Muscle of leg (tissue), 11 donors: ENCODE results near the gene ABHD16A. TPM values are rescaled to one million over a fixed set of nuclear protein-coding genes. Genes with fewer than 3 reads are reported as not detected.

ENCODE experiments used
- DNase-seq: peaks from one replicate; pipeline ENCODE4 v3.0.0; 2013
- H3K27ac ChIP-seq: one replicate; pipeline ENCODE4 v1.5.1; 2013; ENCODE audit warnings: mild to moderate bottlenecking, low read length, control low read depth
- H3K27me3 ChIP-seq: one replicate; pipeline ENCODE4 v1.6.1; 2013; ENCODE audit warnings: low read length; ENCODE audit not compliant: control insufficient read depth, insufficient read depth
- H3K36me3 ChIP-seq: one replicate; pipeline ENCODE4 v1.6.1; 2013; ENCODE audit warnings: low read length; ENCODE audit not compliant: control insufficient read depth, insufficient read depth
- H3K4me1 ChIP-seq: one replicate; pipeline ENCODE4 v1.6.1; 2013; ENCODE audit warnings: low read length; ENCODE audit not compliant: control insufficient read depth, insufficient read depth
- H3K4me3 ChIP-seq: one replicate; pipeline ENCODE4 v1.5.1; 2013; ENCODE audit warnings: low read length, control low read depth
- H3K9me3 ChIP-seq: replicated peaks from 2 replicates; pipeline ENCODE4 v1.6.1; 2013; ENCODE audit warnings: low read depth, low read length; ENCODE audit not compliant: control insufficient read depth
- WGBS: methylation state at CpG from one replicate; pipeline ENCODE4 v1.1.5; 2013; ENCODE audit warnings: missing lambda C conversion rate; ENCODE audit not compliant: insufficient coverage; 5-methylcytosine and 5-hydroxymethylcytosine counted together
- polyA plus RNA-seq, 8 donors: library from polyadenylated mRNA; unstranded; fragments of 120-200 nt; gene quantifications; one replicate each; pipeline versions ENCODE4 v1.2.1 to v1.2.3, GENCODE V29; 2013; ENCODE audit warnings: inconsistent platforms in 1 of 8, low replicate concordance in 1 of 8; ENCODE audit not compliant: insufficient read length in 8 of 8, insufficient read depth in 1 of 8
- total RNA-seq: library from RNA; stranded (reverse); fragments of 120-200 nt; gene quantifications from one replicate; pipeline ENCODE4 v1.2.4, GENCODE V29; 2013

Gene ABHD16A
- total and polyA plus RNA-seq, 9 donors: 42.0 to 55.8 (median 45.4) TPM

- no peaks in the 10 kb centered on the region for H3K27me3 ChIP-seq
- peak; percentile 44 for DNase-seq
- peaks cover 36% of the 10 kb centered on the region for H3K4me1 ChIP-seq
- H3K4me3 ChIP-seq: peak overlapping the region; percentile 96
- peaks cover 26% of the 10 kb centered on the region for H3K36me3 ChIP-seq
- 32% methylated on average over 8 of the region's 29 CpGs for WGBS
- H3K9me3 ChIP-seq: no peaks in the 10 kb centered on the region
- peak overlapping the region; percentile 84 for H3K27ac ChIP-seq
These were observed 37.5 kb upstream of the ABHD16A start for GRCh38 chr6:31740397-31741223.

GRCh38 chr6:31739639-31740396 is 36.7 kb upstream of the ABHD16A start, which contains the start of gene MSH5:
MSH5 (plus strand) TSS chr6:31740005; CDS start chr6:31740467, 462 bp downstream.
- Histone ChIP-seq H3K4me3 (peak within 1 kb of the TSS; percentile 96), H3K36me3 (peaks cover 26% of the 10 kb centered on the region), H3K27me3 (no peaks in the 10 kb centered on the region), H3K27ac (peak within 1 kb of the TSS; percentile 97), H3K9me3 (no peaks in the 10 kb centered on the region), H3K4me1 (peaks cover 40% of the 10 kb centered on the region)
- WGBS: under 1% methylated on average over 56 of the region's 58 CpGs
- DNase-seq: peak; percentile 100

GRCh38 chr6:31737991-31738979 is 35.2 kb upstream of the ABHD16A start:
- no peaks in the 10 kb centered on the region for H3K9me3 ChIP-seq
- no peaks in the 10 kb centered on the region for H3K27me3 ChIP-seq
- peaks cover 49% of the 10 kb centered on the region for H3K4me1 ChIP-seq
- DNase-seq: peak; percentile 90
- WGBS: 34% methylated on average over 4 of the region's 6 CpGs
- peaks cover 35% of the 10 kb centered on the region for H3K36me3 ChIP-seq
- peak overlapping the region; percentile 97 for H3K27ac ChIP-seq
- no peak overlapping the region for H3K4me3 ChIP-seq

- H3K9me3 ChIP-seq: no peaks in the 10 kb centered on the region
- no peak overlapping the region for H3K4me3 ChIP-seq
- H3K27me3 ChIP-seq: no peaks in the 10 kb centered on the region
- H3K27ac ChIP-seq: peak overlapping the region; percentile 97
- WGBS: 61% methylated on average over 5 of the region's 7 CpGs
- peaks cover 35% of the 10 kb centered on the region for H3K36me3 ChIP-seq
- H3K4me1 ChIP-seq: peaks cover 49% of the 10 kb centered on the region
- DNase-seq: peak; percentile 77
These were observed 34.3 kb upstream of the ABHD16A start for GRCh38 chr6:31737315-31737990.

- DNase-seq: no peak
- Histone ChIP-seq H3K4me1 (peaks cover 49% of the 10 kb centered on the region), H3K4me3 (peak overlapping the region; percentile 75), H3K27me3 (no peaks in the 10 kb centered on the region), H3K36me3 (peaks cover 36% of the 10 kb centered on the region), H3K27ac (peak overlapping the region; percentile 97), H3K9me3 (no peaks in the 10 kb centered on the region)
- 35% methylated on average over 7 of the region's 10 CpGs for WGBS
These were observed 33.7 kb upstream of the ABHD16A start for GRCh38 chr6:31736768-31737314.

GRCh38 chr6:31736021-31736767 is 33.1 kb upstream of the ABHD16A start, which contains the start of gene CLIC1:
CLIC1 (minus strand) TSS chr6:31736530; CDS start chr6:31736300, 230 bp downstream.
- DNase-seq: peak; percentile 95
- Histone ChIP-seq H3K27me3 (no peaks in the 10 kb centered on the region), H3K9me3 (no peaks in the 10 kb centered on the region), H3K4me3 (peak within 1 kb of the TSS; percentile 75), H3K36me3 (peaks cover 36% of the 10 kb centered on the region), H3K4me1 (peaks cover 49% of the 10 kb centered on the region), H3K27ac (peak within 1 kb of the TSS; percentile 97)
- WGBS: 0% methylated on average over 4 of the region's 24 CpGs

GRCh38 chr6:31734821-31735406 is 31.8 kb upstream of the ABHD16A start:
- peaks cover 42% of the 10 kb centered on the region for H3K36me3 ChIP-seq
- peaks cover 48% of the 10 kb centered on the region for H3K4me1 ChIP-seq
- peak overlapping the region; percentile 75 for H3K4me3 ChIP-seq
- H3K27me3 ChIP-seq: no peaks in the 10 kb centered on the region
- WGBS: 4% methylated on average over 9 of the region's 18 CpGs
- peak; percentile 74 for DNase-seq
- no peaks in the 10 kb centered on the region for H3K9me3 ChIP-seq
- H3K27ac ChIP-seq: peak overlapping the region; percentile 97

GRCh38 chr6:31734247-31734820 is 31.2 kb upstream of the ABHD16A start:
- H3K9me3 ChIP-seq: no peaks in the 10 kb centered on the region
- H3K4me3 ChIP-seq: peak overlapping the region; percentile 75
- H3K36me3 ChIP-seq: peaks cover 42% of the 10 kb centered on the region
- DNase-seq: no peak
- H3K27ac ChIP-seq: peak overlapping the region; percentile 97
- peaks cover 45% of the 10 kb centered on the region for H3K4me1 ChIP-seq
- H3K27me3 ChIP-seq: no peaks in the 10 kb centered on the region
- WGBS: no CpG with 5 or more reads among the region's 2 CpGs
